Stimulated activated CD4-positive, alpha-beta T cell treated with anti-CD3 and anti-CD28 coated beads, Interleukin-12 subunit alpha, Interleukin-12 subunit beta, amount 100 ng/mL, for 4 hours (primary cell): Measurements from ENCODE around the gene BICRAL.
A peak's percentile ranks its signal among the peaks of the same experiment; 100 is the strongest.

ENCODE experiments used
- DNase-seq: peaks from one replicate; pipeline ENCODE4 v3.0.0-alpha.2; 2020

The BICRAL gene

GRCh38 chr6:42762950-42763349 is 18.9 kb upstream of the BICRAL start:
- DNase-seq: no peak

GRCh38 chr6:42764911-42765648 is 16.8 kb upstream of the BICRAL start:
- no peak for DNase-seq

GRCh38 chr6:42766163-42766670 is 15.6 kb upstream of the BICRAL start:
- no peak for DNase-seq

- DNase-seq: no peak
Measured at GRCh38 chr6:42769051-42769450, 12.8 kb upstream of the BICRAL start.

GRCh38 chr6:42769836-42770235 is 12.0 kb upstream of the BICRAL start:
- no peak for DNase-seq

GRCh38 chr6:42771741-42772100 is 10.1 kb upstream of the BICRAL start:
- no peak for DNase-seq

- DNase-seq: peak; percentile 23
Measured at GRCh38 chr6:42774201-42774600, 7.7 kb upstream of the BICRAL start.

- peak; percentile 28 for DNase-seq
Measured at GRCh38 chr6:42774821-42775487, 6.9 kb upstream of the BICRAL start.

- DNase-seq: no peak
Measured at GRCh38 chr6:42777126-42777822, 4.6 kb upstream of the BICRAL start.

GRCh38 chr6:42778122-42778521 is 3.7 kb upstream of the BICRAL start:
- no peak for DNase-seq

- no peak for DNase-seq
Measured at GRCh38 chr6:42779521-42779920, 2.3 kb upstream of the BICRAL start.

GRCh38 chr6:42781546-42781795 is 381 bp upstream of the BICRAL start:
- DNase-seq: no peak

- peak; percentile 71 for DNase-seq
Measured at GRCh38 chr6:42782689-42783176, 881 bp downstream of the BICRAL start.

GRCh38 chr6:42783177-42783875 is 1.5 kb downstream of the BICRAL start:
- DNase-seq: peak; percentile 71

GRCh38 chr6:42783876-42784642 is 2.2 kb downstream of the BICRAL start:
- no peak for DNase-seq

- no peak for DNase-seq
Measured at GRCh38 chr6:42784717-42785498, 3.1 kb downstream of the BICRAL start.

- DNase-seq: no peak
Measured at GRCh38 chr6:42786525-42786985, 4.7 kb downstream of the BICRAL start.

- DNase-seq: no peak
Measured at GRCh38 chr6:42787063-42787472, 5.2 kb downstream of the BICRAL start.

- no peak for DNase-seq
Measured at GRCh38 chr6:42788671-42789070, 6.8 kb downstream of the BICRAL start.

- no peak for DNase-seq
Measured at GRCh38 chr6:42790549-42791181, 8.8 kb downstream of the BICRAL start.

- DNase-seq: no peak
Measured at GRCh38 chr6:42791706-42792320, 10.0 kb downstream of the BICRAL start.
